Articular chondrocyte of knee joint (primary cell): ENCODE data around the gene GHSR. TPM values are rescaled to one million over a fixed set of nuclear protein-coding genes. Genes with fewer than 3 reads are reported as not detected.

Experiments
- total RNA-seq: library from RNA; depleted of rRNA; stranded (reverse); fragments of >200 nt; gene quantifications from 2 replicates; pipeline ENCODE4 v1.2.3, GENCODE V29; 2012

Gene GHSR, protein sequence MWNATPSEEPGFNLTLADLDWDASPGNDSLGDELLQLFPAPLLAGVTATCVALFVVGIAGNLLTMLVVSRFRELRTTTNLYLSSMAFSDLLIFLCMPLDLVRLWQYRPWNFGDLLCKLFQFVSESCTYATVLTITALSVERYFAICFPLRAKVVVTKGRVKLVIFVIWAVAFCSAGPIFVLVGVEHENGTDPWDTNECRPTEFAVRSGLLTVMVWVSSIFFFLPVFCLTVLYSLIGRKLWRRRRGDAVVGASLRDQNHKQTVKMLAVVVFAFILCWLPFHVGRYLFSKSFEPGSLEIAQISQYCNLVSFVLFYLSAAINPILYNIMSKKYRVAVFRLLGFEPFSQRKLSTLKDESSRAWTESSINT
- total RNA-seq = not detected in 2 replicates

DNA sequence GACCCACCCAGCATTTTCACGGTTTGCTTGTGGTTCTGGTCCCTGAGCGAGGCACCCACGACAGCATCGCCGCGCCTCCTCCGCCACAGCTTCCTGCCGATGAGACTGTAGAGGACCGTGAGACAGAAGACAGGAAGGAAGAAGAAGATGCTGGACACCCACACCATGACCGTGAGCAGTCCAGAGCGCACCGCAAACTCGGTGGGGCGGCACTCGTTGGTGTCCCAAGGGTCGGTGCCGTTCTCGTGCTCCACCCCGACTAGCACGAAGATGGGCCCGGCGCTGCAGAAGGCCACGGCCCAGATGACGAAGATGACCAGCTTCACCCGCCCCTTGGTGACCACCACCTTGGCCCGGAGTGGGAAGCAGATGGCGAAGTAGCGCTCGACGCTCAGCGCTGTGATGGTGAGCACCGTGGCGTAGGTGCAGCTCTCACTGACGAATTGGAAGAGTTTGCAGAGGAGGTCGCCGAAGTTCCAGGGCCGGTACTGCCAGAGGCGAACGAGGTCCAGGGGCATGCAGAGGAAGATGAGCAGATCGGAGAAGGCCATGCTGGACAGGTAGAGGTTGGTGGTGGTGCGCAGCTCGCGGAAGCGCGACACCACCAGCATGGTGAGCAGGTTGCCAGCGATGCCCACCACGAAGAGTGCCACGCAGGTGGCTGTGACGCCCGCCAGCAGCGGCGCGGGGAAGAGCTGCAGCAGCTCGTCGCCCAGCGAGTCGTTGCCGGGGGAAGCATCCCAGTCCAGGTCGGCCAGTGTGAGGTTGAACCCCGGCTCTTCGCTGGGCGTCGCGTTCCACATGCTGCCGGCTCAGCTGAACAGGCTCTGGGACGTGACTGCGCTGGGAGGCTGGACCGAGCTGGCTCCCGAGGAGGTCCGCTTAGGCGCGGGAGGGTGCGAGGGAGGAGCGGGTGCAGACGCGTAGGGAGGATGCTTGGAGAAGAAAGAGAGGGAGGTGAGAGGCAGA, at the start of gene GHSR:
TSS of gene GHSR (minus strand) at position 846 of the 969 bp plus-strand sequence. CDS start at position 803, 43 bp downstream.

Other genes starting within 250 kb of the GHSR start
- gene TNFSF10, start 75.0 kb upstream of the GHSR start, total RNA-seq = 4.3 and 8.6 TPM in 2 replicates